HK-2 (cell line): ENCODE measurements around the gene SDF4.

Experiments used
- DNase-seq: peaks from one replicate; pipeline ENCODE4 v3.0.0-alpha.2; 2018; ENCODE audit not compliant: unreplicated experiment

The SDF4 gene

GRCh38 chr1:1228187-1228586, 3.6 kb downstream of the SDF4 start:
- no peak for DNase-seq

GRCh38 chr1:1227386-1227785, 4.4 kb downstream of the SDF4 start:
- DNase-seq: no peak

GRCh38 chr1:1226566-1227362, 5.0 kb downstream of the SDF4 start:
- no peak for DNase-seq

- no peak for DNase-seq
Observed at GRCh38 chr1:1225913-1226312, 5.9 kb downstream of the SDF4 start.

GRCh38 chr1:1225238-1225845, 6.5 kb downstream of the SDF4 start:
- DNase-seq: no peak

GRCh38 chr1:1223891-1224290, 7.9 kb downstream of the SDF4 start:
- DNase-seq: no peak

GRCh38 chr1:1223321-1223720, 8.5 kb downstream of the SDF4 start:
- no peak for DNase-seq

GRCh38 chr1:1222575-1223225, 9.1 kb downstream of the SDF4 start:
- no peak for DNase-seq

GRCh38 chr1:1221887-1222574, 9.8 kb downstream of the SDF4 start:
- DNase-seq: no peak

- no peak for DNase-seq
Observed at GRCh38 chr1:1220197-1220596, 11.6 kb downstream of the SDF4 start.

- DNase-seq: no peak
Observed at GRCh38 chr1:1219341-1219740, 12.5 kb downstream of the SDF4 start.

- DNase-seq: no peak
Observed at GRCh38 chr1:1218524-1219200, 13.1 kb downstream of the SDF4 start.

- DNase-seq: no peak
Observed at GRCh38 chr1:1217621-1218523, 13.9 kb downstream of the SDF4 start.

- DNase-seq: no peak
Observed at GRCh38 chr1:1216770-1217620, 14.8 kb downstream of the SDF4 start.

- DNase-seq: no peak
Observed at GRCh38 chr1:1215881-1216605, 15.8 kb downstream of the SDF4 start.

- no peak for DNase-seq
Observed at GRCh38 chr1:1215080-1215676, 16.6 kb downstream of the SDF4 start.

- DNase-seq: no peak
Observed at GRCh38 chr1:1213345-1214265, 18.2 kb downstream of the SDF4 start, which contains the start of gene TNFRSF4. Gene TNFRSF4 (minus strand): TSS chr1:1214153. CDS start chr1:1214127, 26 bp downstream.
